GM10248 (cell line): ENCODE data around the gene FAM163B.

Experiments
- CTCF ChIA-PET: fragments of 300-600 bp; sonication (Branson Sonifier 250); formaldehyde crosslinking; extraction: SDS; loops from one replicate; lab custom pipeline; 2021; ENCODE audit warnings: antibody characterized with exemption; lab: Yijun Ruan, JAX
- POLR2A ChIA-PET: fragments of 350-650 bp; sonication (Branson Sonifier 250); formaldehyde crosslinking; extraction: SDS; loops from one replicate; lab custom pipeline; 2020; ENCODE audit warnings: antibody characterized with exemption; lab: Yijun Ruan, JAX
- DNase-seq: peaks from one replicate; pipeline ENCODE4 v3.0.0; 2012; ENCODE audit errors: extremely low spot score
- CTCF ChIP-seq: IDR thresholded peaks from 2 replicates; pipeline ENCODE4 v1.5.1; 2012; ENCODE audit warnings: mild to moderate bottlenecking, low read depth; ENCODE audit errors: extremely low read depth, missing control alignments, control extremely low read depth

FAM163B gene

DNA sequence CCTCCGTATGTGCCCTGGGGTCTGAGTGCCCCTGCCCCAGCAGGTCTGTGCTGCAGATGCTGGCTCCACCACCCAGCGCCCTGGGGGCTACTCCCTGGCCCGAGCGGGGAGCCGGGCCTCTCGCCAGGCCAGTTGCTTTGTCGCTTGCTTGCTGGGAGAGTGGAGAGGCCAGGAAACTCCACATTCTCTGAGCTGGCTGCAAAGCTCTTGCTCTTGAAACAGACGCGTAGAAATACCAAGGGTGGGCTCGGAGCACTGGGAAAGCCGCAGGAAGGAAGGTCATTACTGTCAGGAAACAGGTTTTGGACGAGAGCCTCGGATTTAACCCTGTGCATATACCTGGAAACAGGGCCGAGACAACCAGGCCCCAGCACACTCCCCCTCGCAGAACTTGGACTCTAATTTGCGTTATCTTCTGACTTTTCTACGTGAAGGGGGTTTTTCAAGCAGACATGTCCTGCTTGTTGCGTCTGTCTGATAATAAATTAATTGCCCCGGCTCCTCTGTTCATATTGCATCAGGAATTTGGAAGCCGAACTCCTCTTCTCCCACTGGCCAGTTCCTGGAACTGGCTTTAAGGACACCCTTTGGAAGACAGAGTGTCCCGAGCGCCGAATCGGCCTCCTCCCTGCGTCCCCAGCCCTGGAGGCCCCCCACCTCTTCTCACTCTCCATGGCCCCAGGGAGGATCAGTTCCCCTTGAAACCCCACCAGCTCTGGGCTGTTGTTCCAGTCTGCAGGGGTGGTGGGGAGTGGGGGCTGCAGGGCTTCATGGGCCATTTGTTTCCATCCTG lies 63.5 kb downstream of the FAM163B start:
- DNase-seq: no peak
- no peak for TF ChIP-seq CTCF
- ChIA-PET POLR2A (no interaction called here), CTCF (interaction anchor here (1.0 kb wide), 1 partner anchor 10 kb away, joined by 4 read pairs; no protein-coding TSS in a partner anchor)

- ChIA-PET POLR2A (no interaction called here), CTCF (interaction anchor here (0.8 to 1.6 kb wide), 3 partner anchors 10 to 449 kb away, joined by 3 to 4 read pairs (median 4); no protein-coding TSS in a partner anchor)
- no peak for DNase-seq
- TF ChIP-seq CTCF: no peak
These were observed 65.3 kb downstream of the FAM163B start for GRCh38 chr9:133543772-133544467.

DNA sequence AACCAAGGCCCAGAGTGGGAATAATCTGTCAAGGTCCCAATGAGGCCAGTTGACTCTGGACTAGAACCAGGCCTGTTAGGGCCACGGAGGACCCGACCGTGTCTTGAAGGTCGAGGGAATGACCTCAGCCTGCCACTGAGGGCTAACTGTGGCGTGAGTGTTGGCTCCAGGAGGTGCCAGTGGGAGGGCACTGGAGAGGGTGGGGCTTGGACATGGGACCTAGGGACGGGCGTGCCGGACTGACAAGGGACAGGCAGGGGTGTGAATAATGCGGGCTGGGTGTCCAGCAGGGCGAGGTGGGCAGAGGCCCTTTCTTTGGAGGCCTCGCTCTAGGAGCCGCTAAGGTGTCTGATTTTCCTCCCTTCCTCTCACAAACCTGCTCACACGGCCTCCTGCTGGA lies 67.2 kb downstream of the FAM163B start:
- POLR2A ChIA-PET: no interaction called here
- no peak for DNase-seq
- CTCF ChIA-PET: interaction anchor here (1.3 to 3.7 kb wide), 2 partner anchors 8 to 14 kb away, joined by 4 to 13 read pairs; no protein-coding TSS in a partner anchor
- TF ChIP-seq CTCF: no peak

DNA sequence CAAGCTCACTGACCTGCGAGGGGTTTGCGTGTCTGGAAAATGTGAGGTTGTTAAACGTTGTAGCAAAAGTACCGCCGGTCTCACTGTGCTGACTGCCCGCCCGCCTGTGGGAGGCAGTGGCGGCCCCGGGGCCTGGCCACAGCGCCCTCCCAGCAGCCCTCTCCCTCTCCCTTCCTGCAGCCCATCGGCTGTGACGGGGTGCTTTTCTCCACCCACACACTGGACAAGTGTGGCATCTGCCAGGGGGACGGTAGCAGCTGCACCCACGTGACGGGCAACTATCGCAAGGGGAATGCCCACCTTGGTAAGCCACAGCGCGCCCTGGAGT lies 68.5 kb downstream of the FAM163B start:
- POLR2A ChIA-PET: no interaction called here
- CTCF ChIA-PET: interaction anchor here (1.0 to 3.7 kb wide), 9 partner anchors 8 to 203 kb away, joined by 3 to 13 read pairs (median 4); no protein-coding TSS in a partner anchor
- DNase-seq: peak; percentile 58
- TF ChIP-seq CTCF: peak; percentile 22

DNA sequence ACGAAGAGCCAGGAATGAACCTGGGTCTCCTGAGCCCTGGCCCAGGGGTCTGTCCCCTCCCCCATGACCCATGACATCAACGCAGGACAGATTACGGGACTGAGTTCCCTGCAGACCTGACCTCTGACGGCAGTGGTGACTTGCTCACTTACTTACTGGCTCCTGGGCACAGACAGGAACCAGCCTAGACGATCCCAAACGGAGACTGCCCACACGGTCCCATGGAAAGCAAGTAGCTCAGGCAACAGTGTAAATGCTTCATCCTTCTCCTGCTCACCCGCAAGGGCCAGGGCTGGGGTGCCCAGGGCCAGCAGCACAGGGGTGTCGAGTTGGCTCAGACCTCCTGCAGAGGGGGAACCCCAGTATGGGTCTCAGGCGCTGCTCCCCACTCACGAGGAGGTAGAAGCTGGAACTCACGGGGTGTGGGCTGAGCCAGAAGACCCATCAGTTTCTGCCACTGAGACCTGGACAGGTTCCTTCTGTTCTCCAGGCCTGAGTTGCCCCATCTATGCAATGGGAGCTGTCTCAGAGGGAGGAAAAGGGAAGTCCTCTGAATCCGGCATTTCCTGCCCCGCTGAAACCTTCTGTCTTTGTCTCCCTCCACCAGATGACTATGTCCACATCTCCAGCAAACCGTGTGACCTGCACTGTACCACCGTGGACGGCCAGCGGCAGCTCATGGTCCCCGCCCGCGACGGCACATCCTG lies 69.0 kb downstream of the FAM163B start:
- CTCF ChIA-PET: interaction anchor here (1.0 to 3.7 kb wide), 9 partner anchors 8 to 203 kb away, joined by 3 to 13 read pairs (median 3); no protein-coding TSS in a partner anchor
- no peak for DNase-seq
- POLR2A ChIA-PET: no interaction called here

More for the DNA sequence above, 69.0 kb downstream of the FAM163B start:
- no peak for TF ChIP-seq CTCF
